Measurements from ENCODE around the gene ARMS2. TPM values are rescaled to one million over a fixed set of nuclear protein-coding genes. Genes with fewer than 3 reads are reported as not detected.

Gene ARMS2
- total RNA-seq, 1 donor = not detected

GRCh38 chr10:122464250-122464510, 9.7 kb downstream of the ARMS2 start:
- Histone ChIP-seq H3K36me3 (ENCODE audit: insufficient read depth, low read length) (peaks cover 5% of the 10 kb centered on the region), H3K27me3 (ENCODE audit: insufficient read depth, low read length) (no peaks in the 10 kb centered on the region), H3K9me3 (ENCODE audit: low read depth, low read length) (no peaks in the 10 kb centered on the region), H2AFZ (ENCODE audit: low read length) (no peak overlapping the region), H3K4me1 (ENCODE audit: insufficient read depth, low read length) (peaks cover 26% of the 10 kb centered on the region), H4K20me1 (ENCODE audit: insufficient read depth, low read length) (peaks cover 49% of the 10 kb centered on the region), H3K79me2 (ENCODE audit: insufficient read depth, low read length) (peaks cover 56% of the 10 kb centered on the region), H3K4me2 (ENCODE audit: insufficient read depth, low read length) (peak overlapping the region; percentile 83), H3K4me3 (ENCODE audit: insufficient read depth, low read length) (no peak overlapping the region), H3K27ac (ENCODE audit: low read depth, low read length) (no peak overlapping the region)
- TF ChIP-seq, protein P1, sequence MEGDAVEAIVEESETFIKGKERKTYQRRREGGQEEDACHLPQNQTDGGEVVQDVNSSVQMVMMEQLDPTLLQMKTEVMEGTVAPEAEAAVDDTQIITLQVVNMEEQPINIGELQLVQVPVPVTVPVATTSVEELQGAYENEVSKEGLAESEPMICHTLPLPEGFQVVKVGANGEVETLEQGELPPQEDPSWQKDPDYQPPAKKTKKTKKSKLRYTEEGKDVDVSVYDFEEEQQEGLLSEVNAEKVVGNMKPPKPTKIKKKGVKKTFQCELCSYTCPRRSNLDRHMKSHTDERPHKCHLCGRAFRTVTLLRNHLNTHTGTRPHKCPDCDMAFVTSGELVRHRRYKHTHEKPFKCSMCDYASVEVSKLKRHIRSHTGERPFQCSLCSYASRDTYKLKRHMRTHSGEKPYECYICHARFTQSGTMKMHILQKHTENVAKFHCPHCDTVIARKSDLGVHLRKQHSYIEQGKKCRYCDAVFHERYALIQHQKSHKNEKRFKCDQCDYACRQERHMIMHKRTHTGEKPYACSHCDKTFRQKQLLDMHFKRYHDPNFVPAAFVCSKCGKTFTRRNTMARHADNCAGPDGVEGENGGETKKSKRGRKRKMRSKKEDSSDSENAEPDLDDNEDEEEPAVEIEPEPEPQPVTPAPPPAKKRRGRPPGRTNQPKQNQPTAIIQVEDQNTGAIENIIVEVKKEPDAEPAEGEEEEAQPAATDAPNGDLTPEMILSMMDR (IDR thresholded peaks at IDR 0.05; ENCODE audit: extremely low read depth, low read depth, low read length) = no peak
- peak; percentile 58 for DNase-seq (ENCODE audit: insufficient read length, low spot score, missing footprints)

DNA sequence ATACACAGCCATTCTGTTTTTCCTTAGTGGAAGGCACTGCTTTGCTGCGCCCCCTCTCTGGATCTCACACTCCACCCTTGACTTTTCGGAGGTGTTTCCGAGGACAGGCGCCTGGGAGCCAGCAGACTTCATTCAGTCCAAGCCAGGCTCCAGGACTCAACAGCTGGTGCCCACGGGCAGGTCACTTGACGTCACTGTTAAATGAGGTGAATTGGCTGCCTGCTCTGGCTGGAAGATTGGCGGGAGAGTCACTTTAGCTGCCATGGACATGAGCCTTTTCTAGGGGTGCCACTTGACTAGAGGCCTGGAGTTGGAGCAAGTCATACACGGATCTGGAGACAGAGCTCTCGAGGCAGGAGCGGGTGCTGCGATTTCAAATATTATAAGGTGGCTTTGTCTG, 10.1 kb downstream of the ARMS2 start:
- TF ChIP-seq, protein P1 (IDR thresholded peaks at IDR 0.05; ENCODE audit: extremely low read depth, low read depth, low read length) = no peak
- Histone ChIP-seq H3K27me3 (ENCODE audit: insufficient read depth, low read length) (no peaks in the 10 kb centered on the region), H3K4me2 (ENCODE audit: insufficient read depth, low read length) (no peak overlapping the region), H3K4me3 (ENCODE audit: insufficient read depth, low read length) (no peak overlapping the region), H3K27ac (ENCODE audit: low read depth, low read length) (no peak overlapping the region), H2AFZ (ENCODE audit: low read length) (no peak overlapping the region), H3K9me3 (ENCODE audit: low read depth, low read length) (no peaks in the 10 kb centered on the region), H4K20me1 (ENCODE audit: insufficient read depth, low read length) (peaks cover 52% of the 10 kb centered on the region), H3K4me1 (ENCODE audit: insufficient read depth, low read length) (peaks cover 30% of the 10 kb centered on the region), H3K36me3 (ENCODE audit: insufficient read depth, low read length) (peaks cover 5% of the 10 kb centered on the region), H3K79me2 (ENCODE audit: insufficient read depth, low read length) (peaks cover 60% of the 10 kb centered on the region)
- DNase-seq (ENCODE audit: insufficient read length, low spot score, missing footprints) = no peak

- Histone ChIP-seq H3K9me3 (ENCODE audit: low read depth, low read length) (no peaks in the 10 kb centered on the region), H2AFZ (ENCODE audit: low read length) (no peak overlapping the region), H3K4me2 (ENCODE audit: insufficient read depth, low read length) (no peak overlapping the region), H3K79me2 (ENCODE audit: insufficient read depth, low read length) (peaks cover 67% of the 10 kb centered on the region), H3K4me3 (ENCODE audit: insufficient read depth, low read length) (no peak overlapping the region), H3K27me3 (ENCODE audit: insufficient read depth, low read length) (no peaks in the 10 kb centered on the region), H3K4me1 (ENCODE audit: insufficient read depth, low read length) (peaks cover 31% of the 10 kb centered on the region), H3K36me3 (ENCODE audit: insufficient read depth, low read length) (peaks cover 5% of the 10 kb centered on the region), H4K20me1 (ENCODE audit: insufficient read depth, low read length) (peaks cover 52% of the 10 kb centered on the region), H3K27ac (ENCODE audit: low read depth, low read length) (no peak overlapping the region)
- TF ChIP-seq, protein P1 (IDR thresholded peaks at IDR 0.05; ENCODE audit: extremely low read depth, low read depth, low read length) = no peak
- DNase-seq (ENCODE audit: insufficient read length, low spot score, missing footprints) = no peak
Observed at GRCh38 chr10:122465401-122466040, 11.1 kb downstream of the ARMS2 start.

DNA sequence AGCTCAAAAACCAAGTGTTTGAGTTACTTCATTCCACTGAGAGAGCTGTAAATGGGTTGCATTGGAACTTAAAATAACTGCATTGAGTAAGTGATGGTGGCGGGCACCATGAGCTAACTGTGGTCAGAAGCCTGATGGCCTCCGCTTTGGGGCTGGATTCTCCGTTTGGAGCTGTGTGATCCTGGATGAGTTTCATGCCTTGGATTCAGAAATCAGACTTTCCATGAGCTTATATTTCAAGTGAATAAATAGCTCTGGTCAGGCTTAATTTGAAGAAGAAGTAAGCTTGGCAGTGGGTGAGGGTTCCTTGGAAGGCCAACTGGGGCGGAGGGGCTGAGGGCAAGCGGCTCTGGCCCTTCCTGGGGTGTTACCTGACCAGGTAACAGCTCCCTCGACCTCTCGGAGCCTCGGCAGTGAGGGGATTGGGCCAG, 12.5 kb downstream of the ARMS2 start:
- TF ChIP-seq, protein P1 (IDR thresholded peaks at IDR 0.05; ENCODE audit: extremely low read depth, low read depth, low read length) = no peak
- Histone ChIP-seq H3K27me3 (ENCODE audit: insufficient read depth, low read length) (no peaks in the 10 kb centered on the region), H3K36me3 (ENCODE audit: insufficient read depth, low read length) (peaks cover 5% of the 10 kb centered on the region), H2AFZ (ENCODE audit: low read length) (no peak overlapping the region), H4K20me1 (ENCODE audit: insufficient read depth, low read length) (peaks cover 52% of the 10 kb centered on the region), H3K79me2 (ENCODE audit: insufficient read depth, low read length) (peaks cover 76% of the 10 kb centered on the region), H3K4me2 (ENCODE audit: insufficient read depth, low read length) (no peak overlapping the region), H3K4me3 (ENCODE audit: insufficient read depth, low read length) (no peak overlapping the region), H3K27ac (ENCODE audit: low read depth, low read length) (no peak overlapping the region), H3K4me1 (ENCODE audit: insufficient read depth, low read length) (peaks cover 36% of the 10 kb centered on the region), H3K9me3 (ENCODE audit: low read depth, low read length) (no peaks in the 10 kb centered on the region)
- DNase-seq (ENCODE audit: insufficient read length, low spot score, missing footprints) = no peak
